HEK293 (cell line): ENCODE measurements around the gene MARCO.

Experiments used
- CTCF ChIP-seq: fragments of 450-650 bp; formaldehyde crosslinking; IDR thresholded peaks from 2 replicates; pipeline ENCODE4 v1.5.1; 2016; ENCODE audit warnings: missing biosample characterization, missing genetic modification characterization
- KLF1 ChIP-seq: fragments of 450-650 bp; formaldehyde crosslinking; IDR thresholded peaks from 2 replicates; pipeline ENCODE4 v1.5.1; 2016; ENCODE audit warnings: missing biosample characterization, missing genetic modification characterization
- SCRT1 ChIP-seq: fragments of 450-650 bp; formaldehyde crosslinking; IDR thresholded peaks from 2 replicates; pipeline ENCODE4 v1.5.1; 2016; ENCODE audit warnings: missing biosample characterization, missing genetic modification characterization, borderline replicate concordance
- ZNF112 ChIP-seq: fragments of 450-650 bp; formaldehyde crosslinking; IDR thresholded peaks from 2 replicates; pipeline ENCODE4 v1.5.0; 2017; ENCODE audit warnings: missing biosample characterization, missing genetic modification characterization
- ZNF133 ChIP-seq: fragments of 450-650 bp; formaldehyde crosslinking; IDR thresholded peaks from 2 replicates; pipeline ENCODE4 v1.5.1; 2016; ENCODE audit warnings: missing biosample characterization, missing genetic modification characterization
- ZNF146 ChIP-seq: fragments of 450-650 bp; formaldehyde crosslinking; IDR thresholded peaks from 2 replicates; pipeline ENCODE4 v1.5.1; 2016; ENCODE audit warnings: missing biosample characterization, missing genetic modification characterization
- ZNF248 ChIP-seq: fragments of 450-650 bp; formaldehyde crosslinking; IDR thresholded peaks from 2 replicates; pipeline ENCODE4 v1.5.1; 2017; ENCODE audit warnings: missing biosample characterization, missing genetic modification characterization
- ZNF324 ChIP-seq: fragments of 450-650 bp; formaldehyde crosslinking; IDR thresholded peaks from 2 replicates; pipeline ENCODE4 v1.5.1; 2016; ENCODE audit warnings: missing biosample characterization, missing genetic modification characterization
- ZNF354C ChIP-seq: fragments of 450-650 bp; formaldehyde crosslinking; IDR thresholded peaks from 2 replicates; pipeline ENCODE4 v1.5.1; 2016; ENCODE audit warnings: missing biosample characterization, missing genetic modification characterization, low read depth, borderline replicate concordance
- ZNF585B ChIP-seq: fragments of 450-650 bp; formaldehyde crosslinking; IDR thresholded peaks from 2 replicates; pipeline ENCODE4 v1.5.1; 2016; ENCODE audit warnings: missing biosample characterization, missing genetic modification characterization
- ZNF629 ChIP-seq: fragments of 450-650 bp; formaldehyde crosslinking; IDR thresholded peaks from 2 replicates; pipeline ENCODE4 v1.5.1; 2017; ENCODE audit warnings: missing biosample characterization, missing genetic modification characterization

GRCh38 chr2:118918017-118918416, 24.0 kb upstream of the MARCO start:
- TF ChIP-seq CTCF (tag by site-specific recombination): no peak
- TF ChIP-seq ZNF146 (tag by site-specific recombination): no peak
- no peak for TF ChIP-seq ZNF585B
- no peak for TF ChIP-seq KLF1 (tag by site-specific recombination)
- no peak for TF ChIP-seq ZNF112 (tag by site-specific recombination)
- TF ChIP-seq ZNF354C (tag by site-specific recombination): no peak
- no peak for TF ChIP-seq ZNF133 (tag by site-specific recombination)
- TF ChIP-seq ZNF629 (tag by site-specific recombination): no peak
- TF ChIP-seq ZNF248 (tag by site-specific recombination): no peak
- no peak for TF ChIP-seq ZNF324 (tag by site-specific recombination)
- TF ChIP-seq SCRT1 (tag by site-specific recombination): no peak
